Heart left ventricle (tissue), 13 donors: Measurements from ENCODE around the gene SNIP1.
"Not testable (repeated sequence)": the region's sequence is repeated elsewhere in the genome, so short reads cannot be mapped to it uniquely, and the experiment has no call there.

Experiments used
- CTCF ChIP-seq, 12 donors: fragments of 200-600 bp; sonication (generic) in 4 of 12; IDR thresholded peaks; one replicate each; pipeline versions ENCODE4 v1.5.0 to v1.8.0; 2018 to 2022; ENCODE audit warnings: antibody characterized with exemption in 12 of 12, mild to moderate bottlenecking in 5 of 12
- POLR2A ChIP-seq, 2 donors: fragments of 450-650 bp; IDR thresholded peaks; one replicate each; pipeline ENCODE4 v1.6.1; 2017; ENCODE audit warnings: antibody characterized with exemption in 2 of 2, mild to moderate bottlenecking in 2 of 2, moderate library complexity in 2 of 2
- donor health status: ischemic (EF 13 %, LVEDD 7.1; RV severe dilation, severe dysfunction).
- donor health status: DM: no; HTN: yes; CAD: no.
- donor health status: DM: no; HTN: no; CAD: no.
- donor health status: ischemic (EF 25% LVEDD 6.9; RV normal size, moderate dysfunction).
- donor health status: ischemic (EF 25% LVEDD 5.7; RV mildly dilated, moderate dysfunction).
- donor health status: ischemic (EF 35%, LVEDD 5.7; RV mildly dilated, moderate dysfunction).
- donor health status: nonischemic (EF 11% LVEDD 7.7; RV severe dilation, severe dysfunction).
- donor health status: DM: yes; HTN: yes; CAD: no.
- donor health status: PGD.
- donor health status: ischemic (EF 29% LVEDD 5.4; RV normal size, mild dysfunction).
- donor health status: nonischemic (EF 23%, LVEDD 6.1; RV moderate dilation, normal function).

GRCh38 chr1:37539154-37539553 is 14.9 kb downstream of the SNIP1 start:
- not testable (repeated sequence) for TF ChIP-seq CTCF, POLR2A (IDR thresholded peaks at IDR 0.05)
